NK-92 treated with Interleukin-12 subunit alpha and Interleukin-12 subunit beta, amount 100 ng/mL, for 24 hours (cell line): ENCODE data around the gene WDR27.
"Not testable (repeated sequence)": the region's sequence is repeated elsewhere in the genome, so short reads cannot be mapped to it uniquely, and the experiment has no call there.

Experiments
- DNase-seq: peaks from one replicate; lab custom pipeline; 2025; lab: John Stamatoyannopoulos, UW

WDR27 gene

DNA sequence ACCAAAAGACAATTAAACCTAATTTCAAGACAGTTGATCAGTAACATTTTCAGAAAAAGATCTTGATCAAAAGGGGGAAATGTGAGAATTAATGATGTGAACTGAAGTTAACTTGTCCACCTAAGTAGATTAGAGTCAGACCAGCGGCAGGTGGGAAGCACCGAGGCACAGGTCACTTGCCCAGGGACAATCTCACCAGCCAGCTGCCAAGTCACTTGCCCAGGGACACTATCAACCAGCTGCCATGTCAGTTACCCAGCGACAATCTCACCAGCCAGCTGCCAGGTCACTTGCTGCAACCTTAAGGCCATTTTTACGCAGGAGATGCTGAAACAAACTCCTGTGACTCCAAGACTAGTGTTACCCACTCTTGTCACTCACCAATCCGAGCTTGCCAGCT is 260.5 kb downstream of the WDR27 start:
- no peak for DNase-seq

DNA sequence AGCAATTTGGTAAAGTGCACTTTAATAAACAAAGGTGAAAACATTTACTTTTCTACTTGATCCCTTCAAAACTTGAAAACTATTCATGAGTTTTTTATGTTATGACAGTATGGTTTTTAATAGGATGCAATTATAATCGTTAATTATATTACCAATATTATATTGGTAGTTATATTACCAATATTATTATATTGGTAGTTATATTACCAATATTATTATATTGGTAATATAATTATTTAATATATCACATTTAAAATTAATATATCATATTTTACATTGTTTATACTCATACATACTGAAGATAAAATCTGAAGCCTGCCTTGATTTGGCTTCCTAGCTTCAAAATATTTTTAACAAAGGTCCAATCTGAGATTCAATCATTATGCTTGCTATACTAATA is 262.1 kb downstream of the WDR27 start:
- DNase-seq = no peak

DNA sequence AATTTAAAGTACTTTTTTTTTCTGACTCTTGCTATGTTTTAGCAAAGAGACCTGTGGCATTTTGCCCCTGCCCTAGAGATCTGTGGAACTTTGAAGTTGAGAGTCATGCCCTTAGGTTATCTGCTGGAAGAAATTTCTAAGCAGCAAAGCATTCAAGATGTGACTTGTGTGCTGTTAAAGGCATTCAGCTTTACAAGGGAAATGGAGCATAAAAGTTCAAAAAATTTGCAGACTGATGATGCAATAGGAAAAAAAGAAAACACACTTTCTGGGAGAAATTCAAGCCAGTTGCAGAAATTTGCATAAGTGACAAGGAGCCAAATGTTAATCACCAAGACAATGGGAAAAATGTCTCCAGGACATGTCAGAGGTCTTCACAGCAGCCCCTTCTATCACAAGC is 267.3 kb downstream of the WDR27 start:
- not testable (repeated sequence) for DNase-seq

DNA sequence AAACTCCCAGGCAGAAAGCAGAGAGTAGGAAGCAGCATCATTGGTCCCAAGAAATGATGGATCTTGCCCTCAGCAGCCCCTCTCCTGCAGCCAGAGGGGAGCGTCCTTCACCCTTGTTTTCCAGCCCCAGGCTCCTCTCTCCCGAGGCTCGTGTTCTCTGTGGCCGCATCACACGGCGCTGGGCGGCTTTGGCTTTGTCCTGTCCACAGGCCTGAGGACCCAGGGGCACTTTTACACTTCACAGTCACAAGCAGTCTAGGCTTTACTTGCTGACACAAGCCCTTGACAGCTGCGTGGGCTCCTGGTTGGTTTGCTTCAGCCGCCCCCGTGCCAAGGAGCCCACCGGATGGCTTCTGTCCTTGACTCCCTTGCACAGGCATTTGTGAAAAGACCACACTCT is 272.8 kb downstream of the WDR27 start:
- DNase-seq = no peak

DNA sequence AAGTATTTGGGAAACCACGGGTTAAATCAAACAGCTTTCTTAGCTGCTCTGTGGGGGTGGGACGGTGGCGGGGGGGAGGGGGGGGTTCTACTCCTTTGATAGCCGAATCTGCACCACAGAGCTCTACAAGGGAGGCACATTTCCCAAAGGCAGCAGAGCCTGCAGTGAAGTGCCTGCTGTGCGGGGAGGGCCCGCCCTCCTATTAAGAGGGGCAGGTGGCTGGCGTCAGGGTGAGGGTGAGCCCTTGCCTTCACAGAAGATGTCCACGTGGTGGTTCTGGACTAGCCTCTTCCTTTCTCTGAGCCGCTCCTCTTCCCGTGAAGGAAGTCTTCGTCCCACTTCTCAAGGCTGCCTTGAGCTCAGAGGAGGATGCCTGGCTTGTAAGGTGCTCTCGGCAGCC is 273.3 kb downstream of the WDR27 start:
- no peak for DNase-seq

DNA sequence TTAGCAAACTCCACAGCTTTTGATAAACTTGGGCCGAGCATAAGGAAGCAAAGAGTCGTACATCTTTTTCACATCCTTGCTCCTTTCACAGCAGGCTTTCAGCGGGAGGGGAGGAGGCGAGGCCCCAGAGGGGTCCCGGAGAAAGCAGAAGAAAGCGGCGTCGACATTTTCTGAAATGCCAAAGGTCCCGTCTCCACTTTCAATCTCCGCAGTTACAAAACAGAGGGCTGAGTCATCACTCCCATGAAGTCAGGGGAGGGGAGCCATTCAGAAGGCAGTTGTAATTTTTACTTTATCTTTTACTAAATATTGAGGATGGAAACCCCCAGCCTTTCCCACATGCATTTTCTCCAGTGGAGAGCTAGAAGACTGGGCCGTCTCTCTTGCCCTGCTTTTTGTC is 274.0 kb downstream of the WDR27 start:
- DNase-seq = no peak

DNA sequence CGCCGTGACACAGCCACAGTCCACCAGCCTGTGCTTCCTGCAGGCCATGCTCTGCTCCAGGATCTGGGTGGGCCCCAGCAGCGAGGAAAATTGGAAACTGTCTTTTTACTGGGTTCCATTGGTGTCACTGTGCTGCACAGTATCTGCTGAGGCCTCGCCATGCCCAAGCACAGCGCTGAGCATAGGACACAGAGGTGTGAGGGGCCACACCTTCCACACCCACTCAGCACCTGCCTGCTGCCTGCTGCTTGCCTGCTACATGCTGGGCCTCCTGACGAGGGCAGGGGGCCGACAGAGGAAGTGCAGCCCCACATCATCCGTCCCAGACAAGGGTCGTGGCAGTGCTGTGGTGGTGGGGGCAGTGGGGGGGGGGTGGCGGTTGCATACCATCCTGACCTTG is 275.2 kb downstream of the WDR27 start:
- DNase-seq = no peak

DNA sequence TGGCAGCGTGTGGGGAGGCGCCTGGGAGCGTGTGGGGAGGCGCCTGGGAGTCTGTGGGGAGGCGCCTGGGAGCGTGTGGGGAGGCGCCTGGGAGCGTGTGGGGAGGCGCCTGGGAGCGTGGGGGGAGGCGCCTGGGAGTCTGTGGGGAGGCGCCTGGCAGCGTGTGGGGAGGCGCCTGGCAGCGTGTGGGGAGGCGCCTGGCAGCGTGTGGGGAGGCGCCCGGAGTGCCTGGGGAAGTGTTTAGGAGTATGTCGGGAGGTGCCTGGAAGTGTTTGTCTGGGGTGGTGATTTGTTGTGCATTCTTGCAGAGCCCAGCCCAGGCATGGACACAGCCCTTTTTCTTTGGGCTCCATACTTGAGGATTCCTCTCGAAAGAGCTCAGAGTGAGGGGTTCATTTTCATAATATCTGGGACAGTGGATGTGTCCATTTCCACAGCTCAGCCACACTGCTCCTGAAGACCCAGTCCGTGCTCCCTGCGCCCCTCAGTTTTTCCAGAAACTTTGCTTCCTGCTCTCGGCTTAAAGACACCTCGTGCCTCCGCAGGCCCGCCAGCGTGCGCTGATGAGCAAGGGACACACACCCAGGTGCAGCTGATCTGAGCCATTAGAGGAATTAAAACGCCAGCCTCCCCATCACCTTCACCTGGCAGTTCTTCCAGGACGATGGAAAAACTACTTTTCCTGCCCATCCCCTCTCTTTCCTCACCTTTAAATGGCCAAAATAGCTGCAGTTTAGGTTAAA is 276.0 kb downstream of the WDR27 start:
- no peak for DNase-seq

DNA sequence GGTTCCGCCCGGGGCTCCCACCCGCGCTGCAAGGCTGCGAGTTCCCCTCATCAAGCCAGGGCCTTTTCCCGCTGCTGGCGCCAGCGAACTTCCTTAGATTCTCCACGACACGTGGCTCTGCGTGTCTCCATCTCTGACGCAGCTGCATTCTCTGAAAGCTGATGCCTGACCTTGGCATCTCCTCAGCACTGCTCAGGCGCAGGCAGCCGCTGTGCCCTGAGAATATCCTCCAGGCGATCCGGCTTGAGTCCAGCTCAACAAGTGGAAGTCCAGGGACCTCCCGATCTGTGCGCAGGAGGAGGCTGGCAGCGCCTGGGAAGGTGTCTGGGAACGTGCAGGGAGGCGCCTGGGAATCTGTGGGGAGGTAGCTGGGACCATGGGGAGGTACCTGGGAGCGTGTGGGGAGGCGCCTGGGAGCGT is 277.0 kb downstream of the WDR27 start:
- no peak for DNase-seq

DNA sequence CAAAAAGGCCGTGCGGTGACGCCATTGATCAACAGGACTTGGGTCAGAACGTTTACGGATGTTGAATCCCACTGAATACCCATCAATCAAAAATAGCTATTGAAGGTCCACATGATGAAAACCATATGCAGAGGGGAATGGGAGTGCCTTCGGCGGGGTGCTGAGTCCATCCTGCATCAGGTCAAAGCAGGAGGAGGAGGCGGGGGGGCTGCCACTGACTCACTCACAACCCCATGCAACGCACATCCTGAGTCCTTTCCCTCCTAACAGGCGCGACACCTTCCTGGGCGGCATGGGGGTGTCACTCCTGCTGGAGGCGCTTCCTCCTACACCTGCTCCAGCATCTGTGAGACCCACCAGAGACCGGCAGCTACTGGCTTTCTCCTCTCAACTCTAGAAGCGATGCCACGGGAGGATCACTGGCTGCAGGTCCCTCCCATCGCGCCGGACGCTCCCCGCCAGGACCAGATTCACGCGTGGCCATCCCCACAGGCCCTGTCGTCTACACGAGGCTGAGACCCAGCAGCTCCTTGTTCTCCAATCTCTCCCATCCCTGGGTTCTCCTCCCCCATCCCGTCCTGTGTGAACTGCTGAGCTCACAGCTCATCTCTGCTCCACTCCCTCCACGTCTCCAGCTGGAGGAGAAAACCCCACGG is 277.6 kb downstream of the WDR27 start:
- no peak for DNase-seq

DNA sequence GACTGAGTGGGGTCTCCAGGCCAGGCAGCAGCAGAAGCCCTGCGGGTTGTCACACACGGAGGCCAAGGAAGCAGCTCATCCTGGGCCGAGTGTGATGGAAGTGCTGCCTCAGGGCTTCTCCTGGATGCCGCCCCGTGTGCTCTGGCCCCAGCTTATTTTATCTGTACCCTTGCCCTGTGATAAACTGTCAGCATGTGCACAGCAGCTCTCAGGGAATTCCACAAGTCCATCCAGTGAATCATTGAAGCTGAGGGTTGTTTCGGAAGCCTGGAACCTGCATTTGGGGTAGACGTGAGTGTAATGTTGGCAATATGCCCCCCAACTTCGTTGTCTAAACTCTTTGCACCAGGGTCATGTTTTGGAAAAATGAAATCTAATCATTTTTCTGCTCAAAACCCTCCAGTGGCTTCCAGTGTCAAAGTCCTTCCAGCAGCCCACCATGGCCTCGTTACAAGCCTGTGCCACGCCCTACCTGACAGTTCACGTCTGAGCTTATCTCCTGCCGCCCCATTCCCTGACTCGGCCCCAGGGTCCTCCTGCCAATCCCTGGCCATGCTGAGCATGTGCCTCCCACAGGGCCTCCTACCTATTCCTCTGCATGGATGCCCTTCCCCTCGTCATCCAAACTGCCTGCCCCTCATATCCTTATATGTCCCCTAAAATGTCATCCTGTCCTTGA is 280.1 kb downstream of the WDR27 start:
- no peak for DNase-seq

DNA sequence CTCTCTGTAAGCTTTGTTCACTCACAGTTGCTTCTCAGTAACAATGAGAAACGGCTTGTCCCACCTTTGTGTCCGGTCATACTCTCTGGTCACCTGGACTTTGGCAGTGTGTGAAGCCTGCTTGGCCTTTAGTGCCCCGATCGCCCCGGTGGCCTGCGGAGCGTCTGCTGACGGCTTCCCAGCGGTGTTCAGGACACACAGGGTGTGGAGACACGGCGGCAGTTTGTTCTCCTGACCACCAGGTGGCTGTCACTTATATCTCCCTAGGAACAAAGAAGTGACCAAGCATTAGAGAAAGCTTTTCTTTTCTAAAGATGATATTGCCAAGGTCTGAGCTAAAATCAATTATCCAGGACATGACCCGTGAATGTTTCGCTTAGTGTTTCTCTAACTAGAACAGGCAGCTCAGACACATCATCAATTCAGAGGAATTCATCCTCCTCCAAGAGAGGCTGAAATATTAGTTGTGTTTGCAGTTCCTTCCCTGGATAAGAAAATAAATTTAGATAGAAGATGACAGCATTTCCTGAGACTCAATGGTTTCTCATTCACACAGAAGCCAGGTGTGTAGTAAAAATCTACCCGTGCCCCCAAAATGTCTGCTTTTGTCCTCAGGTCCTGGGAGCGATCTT is 280.8 kb downstream of the WDR27 start:
- DNase-seq = no peak

DNA sequence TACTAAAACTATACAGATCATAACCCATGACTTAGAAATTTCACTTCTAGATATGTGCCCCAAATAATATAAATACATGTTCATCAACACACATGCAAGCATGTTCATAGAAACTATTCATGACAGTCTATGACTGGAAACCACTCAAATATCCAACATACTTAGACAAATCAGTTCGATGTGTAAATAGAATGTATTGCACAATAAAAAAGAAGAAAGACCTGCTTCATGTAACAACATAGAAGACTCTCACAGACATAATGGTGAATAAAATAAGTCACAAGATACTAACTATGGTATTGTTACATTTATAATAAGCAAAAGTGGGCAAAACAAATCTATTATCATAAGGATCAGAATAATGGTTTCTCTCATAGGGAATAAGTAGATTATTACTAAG is 284.7 kb downstream of the WDR27 start:
- no peak for DNase-seq

DNA sequence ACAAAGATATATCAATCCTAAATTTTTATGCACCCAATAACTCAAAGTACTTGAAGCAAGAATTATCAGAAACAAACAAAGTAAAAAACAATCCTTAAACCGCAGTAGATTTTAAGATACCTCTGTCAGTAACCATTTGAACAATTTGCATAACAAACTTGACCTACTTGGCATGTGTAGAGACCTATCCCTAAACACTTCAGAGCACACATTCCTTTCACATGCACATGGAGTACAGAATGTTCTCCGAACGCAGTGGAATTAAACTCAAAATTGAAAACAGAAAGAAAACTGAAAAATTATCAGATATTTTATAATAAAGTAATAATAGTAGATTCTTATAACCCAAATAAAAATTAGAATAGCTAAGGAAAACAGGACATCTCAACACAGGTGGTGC is 285.6 kb downstream of the WDR27 start:
- no peak for DNase-seq

DNA sequence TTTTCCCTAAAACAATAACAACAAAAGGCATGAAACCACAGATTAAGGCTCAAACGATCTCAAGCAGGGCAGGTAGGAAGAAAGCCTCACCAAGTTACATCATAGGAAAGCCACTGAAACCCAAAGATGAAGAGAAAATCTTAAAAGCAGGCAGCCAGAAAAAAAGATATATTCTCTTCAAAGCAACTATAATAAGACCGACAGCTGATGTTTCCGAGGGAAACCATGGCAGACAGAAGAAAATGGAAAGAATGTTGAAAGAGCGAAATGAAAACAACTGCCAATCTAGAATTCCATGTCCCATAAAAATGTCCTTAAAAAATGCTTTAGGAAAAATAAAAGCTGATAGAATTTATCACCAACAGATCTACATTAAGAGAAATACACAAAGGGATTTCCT is 286.6 kb downstream of the WDR27 start:
- no peak for DNase-seq

DNA sequence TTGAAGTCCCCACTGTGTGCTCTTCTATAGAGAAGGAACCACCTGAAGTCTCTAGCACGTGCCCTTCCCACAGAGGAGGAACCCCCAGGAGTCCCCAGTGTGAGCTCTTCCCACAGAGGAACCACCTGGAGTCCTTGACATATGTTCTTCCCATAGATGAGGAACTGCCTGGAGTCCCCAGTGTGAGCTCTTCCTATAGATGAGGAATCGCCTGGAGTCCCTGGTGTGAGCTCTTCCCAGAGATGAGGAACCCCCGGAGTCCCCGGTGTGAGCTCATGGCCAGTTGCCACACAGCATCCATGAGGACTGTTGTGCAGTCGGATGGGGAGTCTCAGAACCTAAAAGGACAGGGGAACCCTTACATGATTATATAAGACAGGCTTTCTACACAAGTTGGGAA is 290.1 kb downstream of the WDR27 start:
- no peak for DNase-seq

DNA sequence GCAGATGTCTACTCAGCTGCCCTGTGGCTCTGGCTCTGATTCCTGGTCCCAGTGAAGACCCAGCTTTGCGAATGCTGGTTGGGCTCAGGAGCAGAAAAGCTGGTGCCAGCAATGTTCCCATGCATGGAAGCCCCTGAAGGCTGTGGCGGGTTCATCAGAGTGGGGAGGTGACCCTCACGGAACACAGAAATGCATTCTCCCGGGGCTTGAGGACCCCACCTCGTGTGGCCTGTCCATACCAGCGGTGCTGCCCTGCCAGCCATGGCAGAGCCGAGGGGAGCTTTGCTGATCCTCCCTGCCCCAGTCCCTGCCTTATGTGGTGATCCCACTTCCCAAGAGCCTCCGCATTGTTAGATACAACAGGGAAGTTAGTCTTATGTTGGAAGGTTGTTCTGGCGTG is 290.5 kb downstream of the WDR27 start:
- DNase-seq = no peak

DNA sequence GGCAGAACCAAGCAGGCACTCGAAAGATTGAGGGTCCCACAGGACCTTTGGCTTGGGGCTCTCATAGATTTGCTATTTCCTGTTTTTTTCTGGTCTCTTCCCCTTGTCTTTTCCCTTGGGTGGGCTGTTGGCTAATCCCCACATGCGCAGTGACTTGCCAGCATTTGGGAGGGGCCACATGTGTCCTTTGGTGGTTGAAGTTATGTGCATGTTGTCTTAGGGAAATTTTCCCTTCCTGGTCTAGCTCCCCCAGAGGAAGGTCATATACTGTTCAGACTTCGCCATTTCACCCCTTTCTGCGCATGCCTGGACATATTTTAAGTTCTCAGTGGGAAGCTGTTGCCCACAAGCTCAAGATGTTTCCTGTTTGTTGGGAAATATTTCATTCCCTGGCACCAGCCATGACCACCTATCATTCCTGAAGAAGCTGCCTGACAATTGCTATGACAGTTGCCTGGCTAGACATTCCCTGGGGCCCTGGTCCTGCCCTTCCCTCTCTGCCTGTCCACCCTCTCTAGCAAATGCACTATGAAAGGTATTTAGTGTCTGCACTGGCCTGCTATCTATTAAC is 292.0 kb downstream of the WDR27 start:
- no peak for DNase-seq

DNA sequence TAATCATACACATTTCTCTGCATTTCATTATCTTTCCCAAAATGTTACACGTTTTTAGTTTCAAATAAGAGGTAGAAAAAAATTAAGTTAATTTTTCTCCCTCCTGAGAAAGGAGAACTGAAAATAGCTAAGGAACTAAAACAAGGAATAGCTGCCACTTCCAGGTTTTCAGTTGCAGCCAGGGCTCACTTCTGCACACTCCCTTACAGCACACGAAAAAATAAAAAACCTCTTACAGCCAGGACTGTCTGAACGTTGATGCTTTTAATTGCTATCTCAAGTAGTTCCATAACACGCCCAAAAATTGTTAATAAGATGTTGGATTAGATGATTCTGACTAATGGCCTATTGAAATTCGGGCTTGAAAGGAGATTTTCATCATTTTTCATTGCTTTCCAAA is 294.5 kb downstream of the WDR27 start:
- DNase-seq = no peak
